GM18502 (cell line): ENCODE data around the gene RIT1.
"Not testable (repeated sequence)": the region's sequence is repeated elsewhere in the genome, so short reads cannot be mapped to it uniquely, and the experiment has no call there.

Experiments
- ATAC-seq: cut with Tn5 transposase; IDR thresholded peaks from one replicate; pipeline ENCODE4 v1.9.1; 2021; ENCODE audit warnings: mild to moderate bottlenecking; ENCODE audit not compliant: unreplicated experiment, poor library complexity

RIT1 gene

DNA sequence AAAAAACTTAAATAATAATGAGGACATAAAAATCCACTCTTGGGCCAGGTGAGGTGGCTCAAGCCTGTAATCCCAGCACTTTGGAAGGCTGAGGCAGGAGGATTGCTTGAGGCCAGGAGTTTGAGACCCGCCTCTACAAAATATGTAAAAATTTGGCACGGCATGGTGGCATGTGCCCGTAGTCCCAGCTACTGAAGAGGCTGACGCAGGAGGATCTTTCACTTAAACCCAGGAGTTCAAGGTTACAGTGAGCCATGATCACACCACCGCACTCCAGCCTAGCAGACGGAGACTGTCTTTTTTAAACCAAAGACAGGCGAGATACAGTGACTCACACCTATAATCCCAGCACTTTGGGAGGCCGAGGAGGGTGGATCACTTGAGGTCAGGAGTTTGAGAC, 14.7 kb downstream of the RIT1 start:
- ATAC-seq = not testable (repeated sequence)

GRCh38 chr1:155895617-155896016, 15.5 kb downstream of the RIT1 start:
- not testable (repeated sequence) for ATAC-seq

DNA sequence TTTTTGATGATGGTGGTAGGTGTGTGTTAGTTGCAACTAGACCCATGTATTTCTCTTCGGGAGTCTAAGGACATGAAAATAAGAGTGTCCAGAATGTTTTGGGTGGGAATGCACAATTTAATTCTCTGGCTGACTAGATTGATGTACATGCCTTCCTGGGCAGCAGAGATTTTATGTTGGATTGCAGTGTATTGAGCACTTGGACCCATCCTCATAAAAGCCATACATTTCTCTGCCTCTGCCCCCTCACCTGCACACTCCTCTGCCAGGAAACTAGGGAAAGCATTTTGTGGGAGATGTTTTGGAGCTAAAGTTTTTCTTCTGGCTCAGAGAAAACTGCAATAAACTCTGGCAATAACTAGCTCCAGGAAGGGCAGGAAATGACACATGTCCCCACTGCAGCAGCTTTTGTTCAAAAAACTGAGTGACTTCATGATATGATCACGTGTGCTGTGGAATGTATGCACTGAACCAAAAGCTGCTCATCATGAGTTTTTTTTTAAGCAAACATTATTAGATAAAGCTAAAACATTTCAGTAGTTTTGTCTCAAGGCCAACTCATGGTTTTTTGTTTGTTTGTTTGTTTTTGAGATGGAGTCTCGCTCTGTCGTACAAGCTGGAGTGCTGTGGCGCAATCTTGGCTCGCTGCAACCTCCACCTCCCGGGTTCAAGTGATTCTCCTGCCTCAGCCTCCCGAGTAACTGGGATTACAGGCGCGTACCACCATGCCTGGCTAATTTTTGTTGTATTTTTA, 17.6 kb downstream of the RIT1 start:
- ATAC-seq = no peak

- ATAC-seq = no peak
These were observed 18.4 kb downstream of the RIT1 start for GRCh38 chr1:155892796-155893195.

- ATAC-seq = no peak
These were observed 20.9 kb downstream of the RIT1 start for GRCh38 chr1:155890251-155890650.

DNA sequence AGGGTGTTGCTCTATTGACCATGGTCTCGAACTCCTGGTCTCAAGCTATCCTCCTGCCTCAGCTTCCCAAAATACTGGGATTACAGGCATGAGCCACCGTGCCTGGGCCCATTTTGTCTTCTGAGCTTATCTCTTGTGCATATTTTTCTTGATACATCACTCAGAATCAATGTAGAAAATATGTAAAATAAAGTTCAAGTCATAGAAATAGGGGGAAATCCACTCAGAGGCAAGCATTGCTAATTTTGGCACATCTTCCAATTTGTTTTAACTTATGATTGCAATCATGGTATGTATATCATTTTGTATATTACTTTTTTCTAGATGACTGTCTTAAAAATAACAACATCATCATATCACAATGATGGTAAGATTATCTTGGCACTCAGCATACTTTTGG, 21.6 kb downstream of the RIT1 start:
- no peak for ATAC-seq

DNA sequence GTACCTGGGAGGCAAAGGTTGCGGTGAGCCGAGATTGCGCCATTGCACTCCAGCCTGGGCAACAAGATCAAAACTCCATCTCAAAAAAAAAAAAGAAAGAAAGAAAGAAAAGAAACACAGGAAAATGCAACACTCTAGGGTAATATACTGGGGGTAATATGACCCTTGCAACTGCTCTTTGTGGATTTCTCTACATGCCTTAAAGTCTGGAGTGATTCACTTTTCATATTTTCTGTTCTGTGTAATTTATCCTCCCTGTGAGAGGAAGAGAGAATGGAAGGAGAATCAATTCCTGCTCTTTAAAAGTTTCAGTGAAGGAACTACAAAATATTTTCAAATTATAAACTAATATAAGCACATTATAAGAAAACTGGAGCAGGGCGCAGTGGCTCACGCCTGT, 22.7 kb downstream of the RIT1 start:
- ATAC-seq = no peak

- ATAC-seq = no peak
These were observed 26.2 kb downstream of the RIT1 start for GRCh38 chr1:155884982-155885381.

DNA sequence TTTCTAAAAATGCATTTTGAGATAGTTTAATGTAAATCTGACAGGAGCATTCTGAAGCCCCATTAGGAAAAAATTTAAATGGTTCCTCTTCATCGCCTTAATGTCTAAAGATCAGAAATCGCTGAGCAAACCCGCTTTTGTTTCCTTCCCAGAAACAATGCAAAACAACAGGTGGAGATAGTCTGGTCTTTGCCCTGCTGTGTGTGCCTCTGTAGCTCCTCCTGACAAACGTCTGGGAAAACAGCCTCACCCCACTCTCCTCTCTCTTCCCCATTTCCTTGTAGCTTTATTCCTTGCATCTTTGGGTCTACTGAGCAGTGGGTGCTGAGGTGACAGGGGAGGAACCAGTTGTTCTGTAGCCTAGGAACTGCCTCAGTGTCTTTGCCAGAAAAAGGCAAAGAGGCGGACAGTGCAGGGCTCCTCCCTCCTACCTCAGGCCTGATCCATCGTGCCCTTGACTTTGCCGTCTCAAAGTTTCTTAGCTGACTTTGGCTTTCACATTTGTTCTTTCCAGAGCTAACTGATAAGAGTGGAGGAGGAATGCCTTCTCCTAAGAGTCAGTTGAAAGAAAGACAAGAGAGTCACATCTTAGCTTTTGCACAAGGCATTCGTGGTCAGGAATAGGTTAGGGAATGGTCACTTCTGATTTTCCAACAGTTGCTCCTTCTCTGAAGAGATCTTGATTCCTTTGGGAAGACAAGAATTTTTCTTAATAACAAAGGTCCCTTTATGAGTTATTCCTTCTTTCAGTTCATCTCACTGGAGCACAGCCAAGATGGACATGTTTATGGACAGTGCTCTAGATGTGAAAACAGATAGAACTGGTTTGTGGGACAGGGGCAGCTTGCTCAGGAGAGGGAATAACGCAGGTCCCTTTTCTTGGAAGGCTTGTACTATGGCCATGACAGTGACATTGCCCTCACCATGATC, 26.9 kb downstream of the RIT1 start:
- no peak for ATAC-seq

DNA sequence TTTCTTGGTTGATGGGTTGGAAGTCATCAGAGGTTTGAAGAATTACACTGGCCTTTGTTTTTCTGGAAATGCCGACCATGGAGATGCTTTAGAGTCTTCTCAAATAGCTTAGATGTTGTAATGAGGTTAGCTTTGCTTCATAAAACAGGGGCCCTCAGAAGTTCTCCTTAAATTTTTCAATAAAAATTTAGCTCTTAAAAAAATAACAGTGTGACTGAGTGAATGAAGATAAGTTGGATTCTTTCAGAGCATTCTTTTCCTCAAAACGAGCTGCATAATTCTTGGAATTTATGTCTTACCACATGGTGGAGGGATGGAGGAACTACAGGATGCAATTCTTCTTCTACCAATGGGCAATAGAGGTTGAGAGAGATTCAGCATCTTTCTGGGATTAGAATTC, 28.4 kb downstream of the RIT1 start:
- ATAC-seq = no peak

DNA sequence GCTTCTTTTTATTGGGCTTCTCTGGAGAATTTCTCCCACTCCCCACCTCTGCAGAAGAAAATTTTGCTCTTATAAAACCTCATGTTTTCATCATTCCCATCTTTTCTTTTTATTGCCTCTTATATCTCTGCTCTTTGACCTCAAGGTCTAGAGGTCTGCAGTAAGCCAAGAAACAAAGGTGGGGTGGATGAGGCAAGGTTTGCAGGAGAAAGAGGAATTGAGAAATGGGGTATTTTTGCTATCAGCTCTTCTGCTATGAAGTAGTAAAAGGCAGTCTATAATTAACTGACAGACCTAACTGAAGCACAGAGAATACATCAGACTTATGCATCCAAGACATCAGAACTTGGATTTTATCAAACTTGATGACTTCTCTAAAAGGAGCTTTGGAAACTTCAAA, 28.9 kb downstream of the RIT1 start:
- ATAC-seq = no peak

DNA sequence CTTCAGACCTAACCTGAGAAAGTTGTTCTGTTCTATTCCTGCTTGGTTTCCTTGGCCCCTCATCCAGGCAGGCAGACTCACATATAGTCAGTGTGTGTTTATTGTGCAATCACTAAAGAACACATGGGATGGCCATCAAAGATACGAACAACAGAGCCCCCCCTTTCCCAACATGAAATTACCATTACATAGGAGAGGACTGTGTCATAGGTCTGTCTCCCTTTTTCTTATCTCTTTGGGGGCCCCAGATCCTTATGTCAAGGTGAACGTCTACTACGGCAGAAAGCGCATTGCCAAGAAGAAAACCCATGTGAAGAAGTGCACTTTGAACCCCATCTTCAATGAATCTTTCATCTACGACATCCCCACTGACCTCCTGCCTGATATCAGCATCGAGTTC, 30.2 kb downstream of the RIT1 start:
- no peak for ATAC-seq

DNA sequence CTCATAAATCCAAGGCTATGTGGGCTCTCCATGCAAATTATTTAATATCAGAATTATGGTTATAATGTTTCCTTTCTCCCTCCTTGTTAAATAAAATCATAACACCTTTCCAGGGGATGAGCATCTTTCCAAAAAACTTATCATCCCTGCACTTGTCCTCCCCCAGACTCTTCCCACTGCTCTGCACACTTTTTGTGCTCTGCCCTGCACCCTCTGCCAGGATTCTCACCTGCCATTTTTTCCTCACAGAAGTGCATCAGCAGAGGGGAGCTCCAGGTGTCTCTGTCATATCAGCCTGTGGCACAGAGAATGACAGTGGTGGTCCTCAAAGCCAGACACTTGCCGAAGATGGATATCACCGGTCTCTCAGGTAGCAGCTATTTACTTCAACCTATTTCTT, 30.9 kb downstream of the RIT1 start:
- ATAC-seq = no peak

DNA sequence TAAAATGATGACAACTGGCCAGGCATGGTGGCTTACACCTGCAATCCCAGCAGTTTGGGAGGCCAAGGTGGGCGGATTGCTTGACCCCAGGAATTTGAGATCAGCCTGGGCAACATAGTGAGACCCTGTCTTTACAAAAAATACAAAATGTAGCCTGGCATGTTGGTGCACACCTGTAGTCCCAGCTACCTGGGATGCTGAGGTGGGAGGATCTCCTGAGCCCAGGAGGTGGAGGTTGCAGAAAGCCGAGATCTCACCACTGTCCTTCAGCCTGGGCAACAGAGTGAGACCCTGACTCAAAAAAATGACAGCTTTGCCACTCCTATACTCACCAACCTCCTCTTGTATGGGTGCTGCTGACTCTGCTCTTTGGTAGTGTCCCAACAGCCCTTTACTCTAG, 33.2 kb downstream of the RIT1 start:
- ATAC-seq = no peak

DNA sequence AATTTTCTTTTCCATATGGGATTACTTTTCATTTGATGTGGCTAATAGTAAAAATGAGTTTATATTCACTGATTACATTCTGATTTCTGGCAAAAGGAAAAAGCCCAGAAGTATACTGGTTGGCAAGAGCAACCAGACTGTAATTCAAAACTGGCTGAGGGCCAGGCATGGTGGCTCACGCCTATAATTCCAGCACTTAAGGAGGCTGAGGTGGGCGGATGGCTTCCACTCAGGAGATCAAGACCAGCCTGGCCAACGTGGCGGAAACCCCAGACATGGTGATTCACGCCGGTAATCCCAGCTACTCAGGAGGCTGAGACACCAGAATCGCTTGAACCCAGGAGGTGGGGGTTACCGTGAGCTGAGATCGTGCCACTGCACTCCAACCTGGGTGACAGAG, 37.3 kb downstream of the RIT1 start:
- ATAC-seq = no peak

DNA sequence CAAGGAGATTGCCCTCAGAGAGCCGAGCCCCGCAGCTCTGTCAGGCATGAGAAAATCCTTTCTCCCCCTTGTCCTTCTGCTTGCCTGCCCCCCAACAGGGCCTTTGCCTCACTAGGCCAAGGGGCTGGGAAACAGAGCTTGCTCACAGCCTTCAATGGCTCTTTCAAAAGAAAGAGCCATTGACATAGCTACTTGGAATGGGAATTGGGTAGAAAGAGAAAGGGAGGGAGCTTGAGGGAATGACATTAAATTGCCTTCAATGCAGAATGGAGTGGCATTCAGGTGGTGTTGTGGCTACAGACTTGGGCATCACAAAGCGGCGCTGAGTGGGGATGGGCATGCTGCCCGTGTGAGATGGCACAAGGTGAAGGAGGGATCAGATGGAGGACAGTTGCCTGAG, 38.6 kb downstream of the RIT1 start:
- no peak for ATAC-seq

GRCh38 chr1:155871390-155871789, 39.8 kb downstream of the RIT1 start:
- no peak for ATAC-seq

- no peak for ATAC-seq
These were observed 43.4 kb downstream of the RIT1 start for GRCh38 chr1:155867766-155868165.

DNA sequence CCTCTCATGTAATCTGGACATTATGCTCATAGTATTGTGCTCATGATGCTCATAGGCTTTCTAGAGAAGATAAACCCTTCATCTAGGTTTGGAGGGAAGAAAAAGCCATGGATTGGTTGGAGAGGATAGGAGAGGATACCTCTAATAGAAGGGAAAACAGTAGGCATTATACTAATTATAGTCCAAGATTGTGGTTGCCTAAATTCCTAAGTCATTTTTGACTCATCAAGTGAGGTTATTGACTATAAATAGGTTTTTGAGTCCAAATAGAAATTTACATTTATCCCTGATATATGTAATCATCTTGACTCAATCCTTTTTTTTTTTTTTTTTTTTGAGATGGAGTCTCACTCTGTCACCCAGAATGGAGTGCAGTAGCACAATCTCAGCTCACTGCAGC, 46.8 kb downstream of the RIT1 start:
- no peak for ATAC-seq

GRCh38 chr1:155861896-155862295, 49.3 kb downstream of the RIT1 start:
- ATAC-seq = no peak

- no peak for ATAC-seq
These were observed 50.1 kb downstream of the RIT1 start for GRCh38 chr1:155860970-155861510.
